Occipital lobe (tissue), 2 donors: Measurements from ENCODE around the gene TBCD. TPM values are rescaled to one million over a fixed set of nuclear protein-coding genes. Genes with fewer than 3 reads are reported as not detected.
"Not testable (repeated sequence)": the region's sequence is repeated elsewhere in the genome, so short reads cannot be mapped to it uniquely, and the experiment has no call there.

Experiments used
- DNase-seq: peaks from one replicate; lab custom pipeline; 2025; lab: John Stamatoyannopoulos, UW
- total RNA-seq: library from RNA; depleted of rRNA; stranded (reverse); fragments of >200 nt; gene quantifications from one replicate; pipeline ENCODE4 v1.2.3, GENCODE V29; 2014

Gene TBCD
- total RNA-seq, 1 donor from 2014 or later: 58.2 TPM

GRCh38 chr17:82967268-82968032 lies 215.6 kb downstream of the TBCD start:
- no peak for DNase-seq

DNA sequence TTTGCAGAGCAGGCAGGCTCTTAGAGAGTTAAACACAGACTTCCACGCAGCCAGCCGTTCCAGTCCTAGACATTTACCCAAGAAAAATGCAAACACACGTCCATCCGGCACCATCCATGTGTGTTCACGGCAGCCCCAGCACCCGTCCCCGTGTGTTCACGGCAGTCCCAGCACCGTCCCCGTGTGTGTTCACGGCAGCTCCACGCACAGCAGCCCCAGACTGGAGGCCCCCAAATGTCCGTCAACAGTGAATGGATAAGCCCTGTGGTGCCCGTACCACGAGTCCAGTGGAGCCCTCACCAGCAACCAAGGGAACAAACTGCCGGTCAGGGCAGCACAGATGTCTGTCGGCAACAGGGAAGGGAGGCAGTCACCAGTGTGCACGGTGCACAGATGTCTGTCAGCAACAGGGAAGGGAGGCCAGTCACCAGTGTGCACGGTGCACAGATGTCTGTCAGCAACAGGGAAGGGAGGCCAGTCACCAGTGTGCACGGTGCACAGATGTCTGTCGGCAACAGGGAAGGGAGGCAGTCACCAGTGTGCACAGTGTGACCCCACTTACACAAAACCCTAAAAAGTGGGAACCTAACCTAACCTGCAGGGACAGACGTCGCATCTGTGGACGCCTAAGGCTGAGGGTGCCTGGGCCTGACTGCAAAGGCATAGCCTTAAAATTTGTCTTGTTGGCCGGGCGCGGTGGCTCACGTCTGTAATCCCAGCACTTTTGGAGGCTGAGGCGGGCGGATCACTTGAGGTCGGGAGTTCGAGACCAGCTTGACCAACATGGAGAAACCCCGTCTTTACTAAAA lies 216.4 kb downstream of the TBCD start:
- not testable (repeated sequence) for DNase-seq

DNA sequence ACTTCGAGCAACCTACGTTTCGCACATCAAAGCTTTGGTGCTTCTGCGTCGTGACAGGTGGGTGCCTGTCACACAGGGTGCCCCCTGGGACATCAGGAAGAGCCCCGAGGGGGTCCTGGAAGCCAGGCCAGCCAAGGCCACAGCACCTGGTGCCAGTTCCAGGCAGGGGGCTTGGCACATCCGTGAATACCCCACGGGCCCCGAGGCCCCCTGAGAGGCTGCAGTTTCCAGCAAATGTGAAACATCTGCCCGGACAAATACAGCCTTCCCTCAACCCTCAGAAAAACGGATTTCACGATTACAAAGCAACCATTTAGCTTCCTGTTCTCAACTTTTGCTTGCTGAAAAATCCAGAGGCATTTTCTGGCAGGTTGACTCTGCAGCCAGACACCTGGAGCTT lies 218.2 kb downstream of the TBCD start:
- no peak for DNase-seq

DNA sequence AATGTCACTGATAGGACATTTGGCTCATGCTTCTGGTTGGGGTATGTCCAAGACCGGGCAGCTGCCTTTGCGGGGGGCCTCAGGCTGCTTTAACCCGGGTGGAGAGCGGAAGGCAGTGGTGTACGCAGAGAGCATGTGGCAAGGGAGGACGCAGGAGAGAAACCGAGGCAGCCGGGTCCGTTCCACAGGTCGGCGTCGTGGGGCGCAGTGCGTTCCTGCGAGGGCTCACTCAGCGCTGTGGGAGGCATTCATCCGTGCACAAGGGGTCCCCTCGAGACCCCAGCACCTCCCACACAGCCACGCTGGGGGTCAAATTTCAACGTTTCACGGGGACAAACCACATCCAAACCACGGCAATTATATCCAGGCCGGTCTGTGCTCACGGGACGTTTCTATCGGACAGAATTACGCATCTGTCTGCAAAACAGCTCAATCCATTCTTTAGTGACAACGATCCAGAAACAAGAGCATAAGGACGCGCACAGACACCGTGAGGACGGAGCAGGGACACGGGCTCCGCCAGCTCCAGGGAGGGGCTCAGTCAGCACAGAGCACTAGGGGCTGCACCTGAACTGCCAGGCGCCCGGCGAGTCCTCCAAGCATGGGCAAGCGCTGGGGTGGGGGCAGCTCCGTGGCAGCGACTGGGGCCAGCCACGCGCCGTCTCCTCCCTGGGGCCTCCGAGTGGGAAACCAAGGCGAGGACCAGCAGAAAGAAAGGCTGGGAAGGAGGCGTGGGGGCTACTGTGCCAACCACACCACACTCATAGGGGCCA lies 219.1 kb downstream of the TBCD start:
- DNase-seq: no peak

GRCh38 chr17:82972836-82973372 lies 221.0 kb downstream of the TBCD start:
- DNase-seq: no peak

GRCh38 chr17:82973456-82974135 lies 221.7 kb downstream of the TBCD start:
- no peak for DNase-seq

GRCh38 chr17:82974136-82974952 lies 222.5 kb downstream of the TBCD start:
- DNase-seq: no peak

- DNase-seq: no peak
These were observed 225.2 kb downstream of the TBCD start for GRCh38 chr17:82976982-82977488.

GRCh38 chr17:82977606-82978005 lies 225.7 kb downstream of the TBCD start:
- no peak for DNase-seq

GRCh38 chr17:82978765-82979349 lies 227.0 kb downstream of the TBCD start:
- no peak for DNase-seq

GRCh38 chr17:82979718-82980117 lies 227.9 kb downstream of the TBCD start:
- no peak for DNase-seq

GRCh38 chr17:82980632-82981031 lies 228.8 kb downstream of the TBCD start:
- DNase-seq: no peak

DNA sequence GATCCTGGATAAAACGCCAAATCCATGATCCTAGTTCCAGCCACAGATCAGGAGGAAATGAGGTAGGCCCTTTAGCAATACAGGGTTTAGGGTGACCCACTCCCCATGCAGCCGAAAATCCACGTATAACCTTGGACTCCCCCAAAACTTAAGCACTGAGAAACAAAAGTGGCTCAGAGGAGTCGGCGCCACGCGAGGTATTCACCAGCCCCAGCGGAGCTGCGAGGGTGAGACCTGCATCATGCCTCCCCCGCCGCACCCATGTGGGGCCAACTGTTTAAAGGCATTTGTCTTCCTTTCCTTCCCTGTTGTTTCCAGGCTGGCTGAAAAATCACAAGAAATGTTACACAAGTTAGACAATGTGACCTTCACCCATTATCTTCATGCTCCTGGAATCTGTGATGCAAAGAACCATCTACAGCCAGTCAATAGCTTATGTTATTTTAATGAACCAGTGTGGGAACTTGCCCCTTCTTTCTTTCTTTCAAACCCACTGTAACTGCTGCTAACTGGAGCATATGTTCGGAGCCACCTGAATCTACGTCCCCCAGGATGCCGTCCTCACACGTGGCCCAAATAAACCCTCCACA lies 229.4 kb downstream of the TBCD start:
- DNase-seq: no peak

DNA sequence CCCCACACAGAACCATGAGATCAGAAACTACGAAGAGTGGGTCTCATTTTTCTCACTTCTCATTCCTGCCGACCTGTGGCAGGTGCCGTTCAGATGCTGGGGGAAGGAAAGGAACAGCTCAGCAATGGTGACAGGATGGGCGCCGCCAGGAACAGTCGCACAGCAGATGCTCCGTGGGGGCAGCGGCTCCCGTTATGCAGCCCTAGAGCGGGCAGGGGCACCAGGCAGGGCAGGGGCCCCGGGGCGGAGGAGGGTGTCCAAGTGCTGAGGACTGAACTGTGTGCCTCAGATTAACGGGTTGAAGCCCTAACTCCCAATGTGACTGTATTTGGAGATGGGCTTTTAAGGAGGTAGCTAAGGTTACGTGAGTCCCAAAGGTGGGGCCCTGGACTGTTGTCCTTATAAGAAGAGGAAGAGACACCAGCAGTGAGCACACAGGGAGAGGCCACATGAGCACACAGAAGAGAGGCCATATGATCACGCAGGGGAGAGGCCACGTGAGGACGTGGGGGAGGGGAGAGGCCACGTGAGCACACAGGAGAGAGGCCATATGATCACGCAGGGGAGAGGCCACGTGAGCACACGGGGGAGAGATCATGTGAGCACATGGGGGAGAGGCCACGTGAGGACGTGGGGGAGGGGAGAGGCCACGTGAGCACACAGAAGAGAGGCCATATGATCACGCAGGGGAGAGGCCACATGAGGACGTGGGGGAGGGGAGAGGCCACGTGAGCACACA lies 231.8 kb downstream of the TBCD start:
- DNase-seq: no peak

DNA sequence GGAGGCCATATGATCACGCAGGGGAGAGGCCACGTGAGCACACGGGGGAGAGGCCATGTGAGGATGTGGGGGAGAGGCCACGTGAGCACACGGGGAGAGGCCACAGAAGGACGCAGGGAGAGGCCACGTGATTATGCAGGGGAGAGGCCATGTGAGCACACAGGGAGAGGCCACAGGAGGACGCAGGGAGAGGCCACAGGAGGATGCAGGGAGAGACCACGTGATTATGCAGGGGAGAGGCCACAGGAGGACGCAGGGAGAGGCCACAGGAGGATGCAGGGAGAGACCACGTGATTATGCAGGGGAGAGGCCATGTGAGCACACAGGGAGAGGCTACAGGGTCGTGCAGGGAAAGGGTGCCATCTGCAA lies 232.4 kb downstream of the TBCD start:
- not testable (repeated sequence) for DNase-seq

DNA sequence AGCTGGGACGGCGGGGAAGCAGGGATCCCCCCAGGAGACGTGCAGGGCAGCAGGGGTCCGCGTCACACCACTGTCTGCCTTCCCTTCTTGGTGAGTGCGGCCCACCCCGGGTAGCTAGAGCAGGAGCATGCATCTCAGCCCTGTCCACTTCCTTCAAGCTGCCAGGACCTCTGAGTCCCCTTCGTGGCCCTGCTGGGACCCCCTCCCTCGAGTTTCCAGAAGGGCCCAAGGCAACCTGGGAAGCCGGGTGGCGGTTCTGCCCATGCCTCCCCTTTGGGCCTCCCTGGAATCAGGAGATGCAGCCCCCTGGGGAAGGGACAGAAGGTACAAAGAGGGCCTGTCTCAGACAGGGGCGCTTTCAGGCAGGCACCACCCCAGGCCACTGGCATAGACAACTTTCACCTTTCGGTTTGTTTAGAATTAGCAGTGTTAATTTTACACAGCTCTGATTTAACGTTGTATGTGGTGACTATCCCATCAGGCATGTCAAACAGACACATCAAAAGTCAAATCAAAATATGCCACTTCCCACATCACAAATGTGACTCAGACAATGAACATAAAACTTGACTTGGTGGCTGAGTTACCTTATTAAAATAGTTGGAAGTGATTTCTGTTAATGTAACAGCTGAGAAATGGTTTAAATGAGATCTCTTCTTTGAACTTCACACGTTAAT lies 233.0 kb downstream of the TBCD start:
- no peak for DNase-seq

DNA sequence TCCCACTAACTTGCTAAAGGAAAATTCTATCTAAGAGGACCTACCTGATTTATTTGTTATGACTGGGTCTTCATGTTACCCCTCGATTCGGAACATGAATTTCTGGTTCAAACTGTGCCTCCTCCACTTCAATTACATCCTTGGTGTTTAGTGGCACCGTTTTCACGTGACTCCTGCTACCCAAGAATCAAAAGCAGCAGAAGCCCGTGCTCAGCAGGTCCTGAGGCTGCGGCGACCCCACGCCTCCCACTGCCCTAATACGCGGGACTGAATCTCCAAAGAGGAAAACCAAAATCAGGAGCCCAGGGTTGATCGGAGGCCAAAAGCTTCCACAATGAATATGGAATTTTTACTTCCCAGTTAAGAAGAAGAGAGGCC lies 233.6 kb downstream of the TBCD start:
- DNase-seq: no peak

DNA sequence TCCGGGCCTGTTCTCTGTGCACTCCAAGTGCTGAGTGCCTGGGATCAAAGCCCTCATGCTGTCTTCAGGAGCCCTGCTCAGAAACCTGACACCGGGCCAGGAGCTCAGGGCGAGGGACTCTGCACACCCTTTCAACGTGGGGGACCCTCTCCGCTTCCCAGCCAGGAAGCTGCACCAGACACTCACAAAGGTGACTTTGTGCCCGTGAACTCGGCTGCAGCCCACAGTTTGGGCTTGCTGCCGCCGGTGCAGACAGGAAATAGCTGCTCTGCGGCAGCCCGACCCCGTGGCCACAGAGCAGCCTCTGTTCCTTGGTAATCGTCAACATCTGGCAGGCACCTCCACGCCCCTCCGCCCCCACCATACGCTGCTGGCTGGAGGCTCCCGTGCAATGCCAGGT lies 234.1 kb downstream of the TBCD start:
- no peak for DNase-seq
